Adrenal gland (tissue), 12 donors: ENCODE data around the gene CDIPT. TPM values are rescaled to one million over a fixed set of nuclear protein-coding genes. Genes with fewer than 3 reads are reported as not detected.
A peak's percentile ranks its signal among the peaks of the same experiment; 100 is the strongest.
"Not testable (repeated sequence)": the region's sequence is repeated elsewhere in the genome, so short reads cannot be mapped to it uniquely, and the experiment has no call there.

Experiments
- DNase-seq, 7 donors: peaks; one replicate each; pipeline ENCODE4 v3.0.0-alpha.2; 2019 to 2020
- H3K27ac ChIP-seq, 5 donors: fragments of 200-600 bp; sonication (generic) in 4 of 5; 1 replicate in 3 of 5; 2 replicates in 2 of 5; pipeline versions ENCODE4 v1.5.1 to v1.8.0; 2016 to 2020; ENCODE audit warnings: mild to moderate bottlenecking in 1 of 5
- H3K27me3 ChIP-seq: fragments of 200-600 bp; 2 replicates; pipeline ENCODE4 v1.8.0; 2021
- H3K36me3 ChIP-seq, 2 donors: fragments of 200-600 bp; replicated peaks in 1 of 2; 1 replicate in 1 of 2; 2 replicates in 1 of 2; pipeline versions ENCODE4 v1.5.1 to v1.8.0; 2018 to 2022
- H3K4me1 ChIP-seq, 2 donors: fragments of 200-600 bp; replicated peaks in 1 of 2; 1 replicate in 1 of 2; 2 replicates in 1 of 2; pipeline versions ENCODE4 v1.5.1 to v1.8.0; 2018 to 2021
- H3K4me3 ChIP-seq, 4 donors: fragments of 200-600 bp; sonication (generic) in 3 of 4; one replicate each; pipeline ENCODE4 v1.5.1; 2016 to 2018
- H3K9me3 ChIP-seq, 3 donors: fragments of 200-600 bp; sonication (generic) in 1 of 3; replicated peaks in 1 of 3; 1 replicate in 2 of 3; 2 replicates in 1 of 3; pipeline versions ENCODE4 v1.5.1 to v1.8.0; 2016 to 2021
- CTCF ChIP-seq, 6 experiments: fragments of 450-650 bp in 4 of 6; fragments of 200-600 bp in 2 of 6; sonication (generic) in 1 of 6; IDR thresholded peaks; 1 replicate in 5 of 6; 2 replicates in 1 of 6; pipeline versions ENCODE4 v1.5.1 to v1.8.0; 2016 to 2021; ENCODE audit warnings: antibody characterized with exemption in 6 of 6, mild to moderate bottlenecking in 2 of 6, moderate library complexity in 1 of 6
- POLR2A ChIP-seq, 2 donors: fragments of 450-650 bp; IDR thresholded peaks; one replicate each; pipeline ENCODE4 v1.6.1; 2017; ENCODE audit warnings: antibody characterized with exemption in 2 of 2, mild to moderate bottlenecking in 2 of 2, moderate library complexity in 1 of 2
- WGBS, 4 donors: extraction: QIAGEN DNeasy Blood & Tissue Kit in 2 of 4; methylation state at CpG; one replicate each; pipeline versions ENCODE4 v1.1.5 to v1.1.7; 2013 to 2017; 5-methylcytosine and 5-hydroxymethylcytosine counted together
- intact Hi-C, 2 donors: fragments of 100-400 bp; cut with DNase I; formaldehyde crosslinking; loops; one replicate each; pipeline versions ENCODE4 v1.14.1 to v1.15.0; 2022 to 2023
- polyA plus RNA-seq, 3 donors: library from polyadenylated mRNA; stranded (reverse); fragments of 200-250 nt in 2 of 3; fragments of 350-450 nt in 1 of 3; fragmentation: Illumina TruSeq in 1 of 3; extraction: RNeasy Lipid Tissue Mini Kit (QIAGEN cat#74804) in 1 of 3; gene quantifications; one replicate each; pipeline ENCODE4 v1.2.3, GENCODE V29; 2013 to 2014
- total RNA-seq, 9 donors: library from RNA; depleted of rRNA in 4 of 9; stranded (reverse); fragments of >200 nt in 4 of 9; fragments of 120-200 nt in 1 of 9; fragmentation: NEBNext Ultra II Directional in 1 of 9; extraction: Animal tissue kit (Norgen Biotek cat#: 25700) in 1 of 9; gene quantifications; one replicate each; pipeline versions ENCODE4 v1.1.0 to v1.2.4, GENCODE V29; 2013 to 2023
- donor health status: healthy with polysubstance abuse.
- donor health status: Bipolar disorder and iron deficiency.
- donor health status: DM: yes; HTN: yes; CAD: no.
- donor health status: DM: no; HTN: no; CAD: no.
- donor health status: DM: no; HTN: no; CAD: no.
- donor health status: DM: yes; HTN: yes; CAD: no.

The CDIPT gene
- total and polyA plus RNA-seq, 12 donors = 44.9 to 203 (median 127) TPM

GRCh38 chr16:29871822-29872546, 9.0 kb upstream of the CDIPT start:
- no peak for DNase-seq
- Histone ChIP-seq H3K4me3 (no peak overlapping the region), H3K4me1 (peaks cover 0 to 3% of the 10 kb centered on the region in 2 donors), H3K27ac (no peak overlapping the region), H3K9me3 (no peaks in the 10 kb centered on the region), H3K27me3 (no peaks in the 10 kb centered on the region), H3K36me3 (no peaks in the 10 kb centered on the region)
- 88 to 95% (median 95%) methylated on average over 10 to 16 of the region's 16 CpGs for WGBS, 4 donors
- intact Hi-C loops = loop anchor here in 1 of 2 donors (5.0 kb wide), 1 partner anchor 130 kb away; no protein-coding TSS in a partner anchor
- TF ChIP-seq CTCF (IDR thresholded peaks at IDR 0.05) (no peak), POLR2A (IDR thresholded peaks at IDR 0.05) (no peak)

- H3K27me3 ChIP-seq, H3K27ac ChIP-seq, DNase-seq, H3K4me1 ChIP-seq, H3K36me3 ChIP-seq, intact Hi-C loops, H3K4me3 ChIP-seq, H3K9me3 ChIP-seq: not testable (repeated sequence)
- 82 to 90% (median 86%) methylated on average over 6 to 8 of the region's 8 CpGs for WGBS, 4 donors
Measured at GRCh38 chr16:29869067-29869466, 6.0 kb upstream of the CDIPT start.

- no peaks in the 10 kb centered on the region for H3K4me1 ChIP-seq
- no peaks in the 10 kb centered on the region for H3K27me3 ChIP-seq
- no peak for DNase-seq
- H3K36me3 ChIP-seq = no peaks in the 10 kb centered on the region
- H3K9me3 ChIP-seq = no peaks in the 10 kb centered on the region
- intact Hi-C loops = no loop called here
- no peak overlapping the region for H3K27ac ChIP-seq
- no peak overlapping the region for H3K4me3 ChIP-seq
- TF ChIP-seq CTCF (IDR thresholded peaks at IDR 0.05) (no peak), POLR2A (IDR thresholded peaks at IDR 0.05) (no peak)
- WGBS, 4 donors = 54 to 75% (median 75%) methylated on average over 4 to 8 of the region's 8 CpGs
Measured at GRCh38 chr16:29868396-29869009, 5.5 kb upstream of the CDIPT start.

- peak in 1 of 7 donors; percentile 29 for DNase-seq
- Histone ChIP-seq H3K27me3 (no peaks in the 10 kb centered on the region), H3K4me1 (peaks cover 11 to 20% of the 10 kb centered on the region in 2 donors), H3K9me3 (no peaks in the 10 kb centered on the region), H3K27ac (no peak overlapping the region), H3K36me3 (peaks cover 0 to 21% of the 10 kb centered on the region in 2 donors), H3K4me3 (no peak overlapping the region)
- intact Hi-C loops = no loop called here
- TF ChIP-seq CTCF (IDR thresholded peaks at IDR 0.05) (no peak), POLR2A (IDR thresholded peaks at IDR 0.05) (no peak)
- WGBS, 4 donors = 73 to 84% (median 79%) methylated on average over 5 to 9 of the region's 9 CpGs
Measured at GRCh38 chr16:29864205-29864604, 1.2 kb upstream of the CDIPT start.
